Vagina (tissue), 2 donors: ENCODE data around the gene C1orf232. TPM values are rescaled to one million over a fixed set of nuclear protein-coding genes. Genes with fewer than 3 reads are reported as not detected.
A peak's percentile ranks its signal among the peaks of the same experiment; 100 is the strongest.

Experiments used
- DNase-seq, 2 donors: peaks; one replicate each; pipeline ENCODE4 v3.0.0-alpha.2; 2017; ENCODE audit errors: extremely low spot score in 2 of 2
- H3K27ac ChIP-seq: fragments of 200-600 bp; sonication (generic); one replicate; pipeline ENCODE4 v1.5.1; 2019
- H3K27me3 ChIP-seq: fragments of 200-600 bp; sonication (generic); one replicate; pipeline ENCODE4 v1.5.1; 2019
- H3K36me3 ChIP-seq, 2 donors: fragments of 200-600 bp; sonication (generic); one replicate each; pipeline ENCODE4 v1.5.1; 2017 to 2019
- H3K4me1 ChIP-seq: fragments of 200-600 bp; sonication (generic); one replicate; pipeline ENCODE4 v1.5.1; 2019
- H3K4me3 ChIP-seq, 2 donors: fragments of 200-600 bp; sonication (generic); 1 replicate in 1 of 2; 2 replicates in 1 of 2; pipeline ENCODE4 v1.5.1; 2016 to 2019
- H3K9me3 ChIP-seq: fragments of 200-600 bp; sonication (generic); one replicate; pipeline ENCODE4 v1.5.1; 2019
- POLR2A ChIP-seq, 2 donors: fragments of 450-650 bp; IDR thresholded peaks; one replicate each; pipeline ENCODE4 v1.6.1; 2017; ENCODE audit warnings: antibody characterized with exemption in 2 of 2, mild to moderate bottlenecking in 2 of 2, moderate library complexity in 2 of 2
- POLR2AphosphoS5 ChIP-seq, 2 donors: sonication (generic); formaldehyde crosslinking; IDR thresholded peaks; one replicate each; pipeline ENCODE4 v1.9.0; 2017; ENCODE audit warnings: antibody characterized with exemption in 2 of 2, mild to moderate bottlenecking in 2 of 2, low read depth in 1 of 2; ENCODE audit not compliant: insufficient read depth in 1 of 2
- intact Hi-C: fragments of 100-400 bp; cut with DNase I; formaldehyde crosslinking; loops from one replicate; pipeline ENCODE4 v1.15.1; 2023
- total RNA-seq: library from RNA; depleted of rRNA; stranded (reverse); fragments of >200 nt; gene quantifications from one replicate; pipeline ENCODE4 v1.2.3, GENCODE V29; 2016
- TF ChIP-seq, protein P1 (sequence below), 3 experiments: fragments of 450-650 bp in 2 of 3; fragments of 200-600 bp in 1 of 3; sonication (generic) in 1 of 3; IDR thresholded peaks; one replicate each; pipeline ENCODE4 v1.5.1; 2017 to 2019; ENCODE audit warnings: antibody characterized with exemption in 3 of 3, mild to moderate bottlenecking in 2 of 3, moderate library complexity in 2 of 3

Gene C1orf232
- total RNA-seq, 1 donor from 2014 or later: not detected

DNA sequence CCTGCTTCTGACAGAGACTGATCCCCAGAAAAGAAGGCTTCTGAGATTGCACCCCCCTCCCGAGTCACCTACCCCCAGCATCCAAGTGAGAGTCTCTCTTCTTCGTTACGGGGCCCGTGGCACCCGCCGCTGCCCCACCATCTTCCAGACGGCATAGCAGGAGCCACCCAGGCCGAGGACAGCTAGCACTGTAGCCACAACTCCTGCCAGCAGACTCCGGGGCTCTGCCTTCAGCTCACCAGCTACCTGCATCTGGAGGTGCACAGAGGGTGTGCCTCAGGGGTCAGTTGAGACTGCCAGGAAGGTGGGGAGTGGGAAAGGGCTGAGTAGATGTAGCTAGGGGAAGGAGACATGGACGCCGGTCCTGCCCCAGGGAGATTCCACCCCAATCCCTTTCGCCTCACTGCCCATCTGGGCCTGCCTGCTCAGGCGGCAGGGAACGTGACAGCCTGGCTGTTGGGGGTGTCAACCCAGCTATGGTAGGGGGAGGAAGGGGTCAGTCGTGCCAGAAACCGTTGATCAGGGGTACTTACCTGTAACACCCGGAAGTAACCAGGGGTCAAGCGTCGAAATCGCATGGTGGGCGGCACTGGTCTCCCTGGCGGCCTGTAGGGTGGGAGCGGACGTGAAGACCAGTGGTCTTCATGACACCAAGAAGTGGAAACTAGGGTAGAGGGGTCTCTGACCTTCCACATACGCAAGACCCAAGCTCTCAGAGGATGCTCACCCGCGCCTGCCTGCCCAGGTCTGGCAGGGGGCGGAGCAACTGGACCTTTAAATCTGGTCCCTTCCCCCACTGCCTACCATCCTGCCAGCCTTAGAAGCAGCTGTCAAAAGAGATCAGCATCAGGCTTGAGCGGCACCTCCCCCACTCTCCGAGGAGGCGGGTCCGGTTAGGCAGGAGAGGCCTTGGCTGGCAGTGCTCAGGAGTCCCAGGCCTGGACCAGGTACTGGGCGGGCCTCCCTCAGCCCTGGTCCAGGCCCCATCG, 2.6 kb upstream of the C1orf232 start, which contains the start of gene ZNF593OS:
ZNF593OS (minus strand) TSS at position 749 of the 989 bp plus-strand sequence; CDS start at position 578, 171 bp downstream.
- H3K9me3 ChIP-seq: no peaks in the 10 kb centered on the region
- no peaks in the 10 kb centered on the region for H3K36me3 ChIP-seq
- peak within 1 kb of the TSS; percentile 70 to 96 for H3K4me3 ChIP-seq
- DNase-seq: no peak
- H3K27ac ChIP-seq: no peak within 1 kb of the TSS
- H3K4me1 ChIP-seq: peaks cover 17% of the 10 kb centered on the region
- intact Hi-C loops: no loop called here
- H3K27me3 ChIP-seq: no peaks in the 10 kb centered on the region
- TF ChIP-seq, protein P1, sequence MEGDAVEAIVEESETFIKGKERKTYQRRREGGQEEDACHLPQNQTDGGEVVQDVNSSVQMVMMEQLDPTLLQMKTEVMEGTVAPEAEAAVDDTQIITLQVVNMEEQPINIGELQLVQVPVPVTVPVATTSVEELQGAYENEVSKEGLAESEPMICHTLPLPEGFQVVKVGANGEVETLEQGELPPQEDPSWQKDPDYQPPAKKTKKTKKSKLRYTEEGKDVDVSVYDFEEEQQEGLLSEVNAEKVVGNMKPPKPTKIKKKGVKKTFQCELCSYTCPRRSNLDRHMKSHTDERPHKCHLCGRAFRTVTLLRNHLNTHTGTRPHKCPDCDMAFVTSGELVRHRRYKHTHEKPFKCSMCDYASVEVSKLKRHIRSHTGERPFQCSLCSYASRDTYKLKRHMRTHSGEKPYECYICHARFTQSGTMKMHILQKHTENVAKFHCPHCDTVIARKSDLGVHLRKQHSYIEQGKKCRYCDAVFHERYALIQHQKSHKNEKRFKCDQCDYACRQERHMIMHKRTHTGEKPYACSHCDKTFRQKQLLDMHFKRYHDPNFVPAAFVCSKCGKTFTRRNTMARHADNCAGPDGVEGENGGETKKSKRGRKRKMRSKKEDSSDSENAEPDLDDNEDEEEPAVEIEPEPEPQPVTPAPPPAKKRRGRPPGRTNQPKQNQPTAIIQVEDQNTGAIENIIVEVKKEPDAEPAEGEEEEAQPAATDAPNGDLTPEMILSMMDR (IDR thresholded peaks at IDR 0.05): no peak
- TF ChIP-seq POLR2A (IDR thresholded peaks at IDR 0.05): no peak
- no peak for TF ChIP-seq POLR2AphosphoS5 (IDR thresholded peaks at IDR 0.05; ENCODE audit: insufficient read depth in 1 of 2, low read depth in 1 of 2)

DNA sequence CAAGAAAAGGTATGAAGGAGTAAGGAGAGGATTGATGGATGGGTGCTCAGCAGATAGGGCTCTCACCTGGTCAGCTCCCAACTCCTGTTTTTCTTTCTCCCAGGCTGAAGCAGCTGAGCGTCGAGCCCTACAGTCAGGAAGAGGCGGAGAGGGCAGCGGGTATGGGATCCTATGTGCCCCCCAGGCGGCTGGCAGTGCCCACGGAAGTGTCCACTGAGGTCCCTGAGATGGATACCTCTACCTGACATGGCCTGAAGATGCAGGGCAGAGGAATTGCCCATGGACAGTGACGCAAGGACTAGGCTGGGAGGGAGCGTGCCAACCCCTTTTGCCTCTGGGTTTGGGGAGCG, 1.7 kb upstream of the C1orf232 start:
- H3K27me3 ChIP-seq: no peaks in the 10 kb centered on the region
- no peak for DNase-seq
- intact Hi-C loops: no loop called here
- H3K36me3 ChIP-seq: no peaks in the 10 kb centered on the region
- no peak for TF ChIP-seq POLR2AphosphoS5 (IDR thresholded peaks at IDR 0.05; ENCODE audit: insufficient read depth in 1 of 2, low read depth in 1 of 2)
- TF ChIP-seq, protein P1 (IDR thresholded peaks at IDR 0.05): no peak
- TF ChIP-seq POLR2A (IDR thresholded peaks at IDR 0.05): no peak
- H3K4me3 ChIP-seq: peak overlapping the region; percentile 70 to 96
- H3K4me1 ChIP-seq: peaks cover 17% of the 10 kb centered on the region
- H3K27ac ChIP-seq: peak overlapping the region; percentile 60
- no peaks in the 10 kb centered on the region for H3K9me3 ChIP-seq

DNA sequence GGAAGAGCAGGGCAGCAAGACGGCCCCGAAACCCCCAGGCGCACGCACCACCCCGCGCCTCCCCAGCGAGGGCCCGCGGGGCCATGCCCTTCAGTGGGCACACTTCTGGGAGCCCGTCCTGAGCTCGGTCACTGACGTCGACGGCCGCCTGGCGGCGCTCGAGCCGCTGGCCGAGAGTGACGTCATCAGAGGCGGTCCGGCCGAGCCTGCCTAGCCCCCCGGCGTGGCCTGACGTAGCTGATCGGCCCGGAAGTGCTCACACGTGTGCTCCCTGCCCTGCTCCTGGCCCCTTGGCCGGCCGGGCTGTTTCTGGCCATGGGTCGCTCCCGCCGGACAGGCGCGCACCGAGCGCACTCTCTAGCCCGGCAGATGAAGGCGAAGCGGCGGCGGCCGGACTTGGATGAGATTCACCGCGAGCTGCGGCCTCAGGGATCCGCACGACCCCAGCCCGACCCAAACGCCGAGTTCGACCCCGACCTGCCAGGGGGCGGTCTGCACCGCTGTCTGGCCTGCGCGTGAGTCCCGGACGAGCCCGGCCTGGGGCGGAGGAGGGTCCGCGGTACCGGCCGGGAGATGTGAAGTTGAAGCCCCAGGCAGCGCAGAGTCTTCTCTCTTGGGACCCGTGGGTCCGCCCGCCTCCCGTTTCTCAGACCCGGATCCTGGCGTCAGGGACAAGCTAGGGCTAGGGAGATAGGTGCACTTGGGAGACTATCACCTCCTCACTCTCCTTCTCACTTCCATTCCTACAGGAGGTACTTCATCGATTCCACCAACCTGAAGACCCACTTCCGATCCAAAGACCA, 1.1 kb upstream of the C1orf232 start, which contains the start of gene ZNF593:
ZNF593 (plus strand) TSS at position 240 of the 803 bp plus-strand sequence; CDS start at position 316, 76 bp downstream.
- DNase-seq: no peak
- Histone ChIP-seq H3K4me3 (peak within 1 kb of the TSS; percentile 70 to 96), H3K4me1 (peaks cover 17% of the 10 kb centered on the region), H3K27me3 (no peaks in the 10 kb centered on the region), H3K36me3 (no peaks in the 10 kb centered on the region), H3K9me3 (no peaks in the 10 kb centered on the region), H3K27ac (peak within 1 kb of the TSS; percentile 60)
- intact Hi-C loops: loop anchor here (10.0 kb wide), 1 partner anchor 135 kb away; no protein-coding TSS in a partner anchor
- TF ChIP-seq POLR2A (IDR thresholded peaks at IDR 0.05) (no peak), POLR2AphosphoS5 (IDR thresholded peaks at IDR 0.05; ENCODE audit: insufficient read depth in 1 of 2, low read depth in 1 of 2) (peak; percentile 75 to 85)
- TF ChIP-seq, protein P1 (IDR thresholded peaks at IDR 0.05): peak; percentile 73 to 90 (median 87)

DNA sequence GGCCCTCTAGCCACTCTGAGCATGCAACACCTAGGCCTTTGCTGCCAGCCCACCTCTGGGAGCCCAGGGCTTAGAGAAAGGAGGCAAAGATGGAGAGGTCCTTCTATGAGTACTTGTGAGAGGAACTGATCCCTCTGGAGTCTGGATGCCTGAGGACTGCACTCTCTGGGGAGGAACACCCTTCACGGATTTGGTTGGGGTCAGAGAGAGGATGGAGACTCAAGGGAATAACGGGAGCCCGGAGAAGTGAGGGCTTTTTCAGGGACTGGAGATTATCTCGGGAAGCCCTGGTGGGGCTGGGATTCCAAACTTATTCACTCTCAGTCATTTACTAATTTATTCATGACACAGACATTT, 413 bp upstream of the C1orf232 start:
- peak overlapping the region; percentile 60 for H3K27ac ChIP-seq
- no peaks in the 10 kb centered on the region for H3K9me3 ChIP-seq
- peak overlapping the region; percentile 70 to 96 for H3K4me3 ChIP-seq
- TF ChIP-seq POLR2AphosphoS5 (IDR thresholded peaks at IDR 0.05; ENCODE audit: insufficient read depth in 1 of 2, low read depth in 1 of 2) (no peak), POLR2A (IDR thresholded peaks at IDR 0.05) (no peak)
- TF ChIP-seq, protein P1 (IDR thresholded peaks at IDR 0.05): no peak
- intact Hi-C loops: loop anchor here (10.0 kb wide), 1 partner anchor 134 kb away; no protein-coding TSS in a partner anchor
- H3K27me3 ChIP-seq: no peaks in the 10 kb centered on the region
- H3K36me3 ChIP-seq: no peaks in the 10 kb centered on the region
- H3K4me1 ChIP-seq: peaks cover 17% of the 10 kb centered on the region
- DNase-seq: no peak
